Stimulated activated CD4-positive, alpha-beta T cell treated with anti-CD3 and anti-CD28 coated beads, Interleukin-4, amount 100 ng/mL, for 24 hours (primary cell): ENCODE data around the gene NWD2.

ENCODE experiments used
- DNase-seq: peaks from one replicate; pipeline ENCODE4 v3.0.0-alpha.2; 2020

NWD2 gene

GRCh38 chr4:37443137-37443536, 198.6 kb downstream of the NWD2 start:
- DNase-seq: no peak

GRCh38 chr4:37445023-37445422, 200.5 kb downstream of the NWD2 start:
- no peak for DNase-seq

GRCh38 chr4:37446016-37446415, 201.5 kb downstream of the NWD2 start:
- no peak for DNase-seq

DNA sequence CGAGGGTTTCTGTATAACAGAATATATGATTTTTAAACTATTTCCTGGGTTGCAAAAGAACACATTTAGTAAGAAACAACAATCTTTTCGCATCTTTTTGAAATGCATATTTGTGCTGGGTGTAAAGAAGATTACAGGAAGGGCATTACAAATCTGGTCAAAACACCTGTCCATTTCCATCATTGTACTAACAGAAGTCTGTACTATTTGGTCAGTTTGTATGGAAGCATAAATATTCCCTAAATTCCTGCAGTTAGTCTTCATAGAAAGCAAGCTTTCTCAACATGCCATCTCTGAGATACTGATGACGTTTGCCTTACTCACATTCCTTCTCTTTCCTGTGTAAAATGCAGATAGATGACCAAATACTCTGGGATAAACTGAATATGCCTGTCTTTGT, 203.3 kb downstream of the NWD2 start:
- DNase-seq: no peak

- no peak for DNase-seq
Observed at GRCh38 chr4:37450309-37450708, 205.8 kb downstream of the NWD2 start.

DNA sequence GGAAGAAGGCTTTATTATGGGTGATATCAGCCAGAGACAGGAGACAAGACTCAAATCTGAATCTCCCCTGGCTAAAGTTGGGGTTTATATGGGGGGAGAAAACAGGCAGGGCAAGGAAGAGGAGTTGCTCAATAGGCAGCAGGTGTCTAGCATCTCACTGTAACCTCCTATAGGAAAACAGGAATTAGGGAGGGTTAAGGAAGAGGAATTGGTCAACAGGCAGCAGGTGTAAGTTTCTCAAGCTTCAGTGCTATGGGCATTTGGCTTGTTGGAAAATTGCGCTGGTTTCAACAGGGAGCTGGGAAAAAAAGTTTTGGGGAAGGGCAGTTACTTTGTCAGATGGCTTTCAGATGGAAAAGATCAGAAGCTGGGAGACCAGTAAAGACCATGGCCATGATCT, 206.4 kb downstream of the NWD2 start:
- DNase-seq: no peak

- no peak for DNase-seq
Observed at GRCh38 chr4:37451656-37452055, 207.1 kb downstream of the NWD2 start.

- peak; percentile 37 for DNase-seq
Observed at GRCh38 chr4:37452952-37453280, 208.4 kb downstream of the NWD2 start.

DNA sequence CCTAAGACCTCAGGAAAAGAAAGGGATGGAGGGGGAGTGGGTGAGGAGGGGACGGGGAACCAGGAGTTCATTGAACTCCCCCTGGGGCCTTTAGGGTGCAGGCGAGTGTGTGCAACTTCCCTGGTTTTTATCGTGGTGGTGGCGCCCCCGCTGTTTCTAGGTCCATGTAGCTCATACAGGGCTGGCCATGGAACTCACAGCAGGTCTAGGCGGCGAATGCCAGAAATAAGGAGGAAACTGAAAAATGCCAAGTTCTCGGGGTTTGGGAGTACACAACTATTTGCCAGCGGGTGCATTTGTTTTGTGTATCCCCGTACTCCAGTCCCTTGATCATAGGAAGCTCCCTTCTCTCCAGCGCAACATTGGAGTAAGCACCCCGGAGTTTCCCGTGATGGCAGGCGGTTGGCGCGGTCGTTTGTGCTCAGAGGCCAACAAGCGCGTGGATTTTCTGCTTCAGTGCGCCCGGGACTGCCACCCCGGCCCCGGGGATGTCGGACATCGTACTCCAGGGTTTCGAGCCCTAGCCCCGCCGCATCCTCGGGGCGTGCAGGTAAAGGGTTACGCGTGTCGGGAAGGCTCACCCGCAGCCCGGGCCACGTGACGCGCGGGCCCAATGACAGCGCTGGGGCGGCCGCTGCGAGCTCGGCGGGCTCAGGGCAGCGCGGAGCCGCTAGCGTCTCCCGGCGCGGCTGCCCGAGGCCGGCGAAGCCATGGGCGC, 208.9 kb downstream of the NWD2 start:
- peak; percentile 40 for DNase-seq

DNA sequence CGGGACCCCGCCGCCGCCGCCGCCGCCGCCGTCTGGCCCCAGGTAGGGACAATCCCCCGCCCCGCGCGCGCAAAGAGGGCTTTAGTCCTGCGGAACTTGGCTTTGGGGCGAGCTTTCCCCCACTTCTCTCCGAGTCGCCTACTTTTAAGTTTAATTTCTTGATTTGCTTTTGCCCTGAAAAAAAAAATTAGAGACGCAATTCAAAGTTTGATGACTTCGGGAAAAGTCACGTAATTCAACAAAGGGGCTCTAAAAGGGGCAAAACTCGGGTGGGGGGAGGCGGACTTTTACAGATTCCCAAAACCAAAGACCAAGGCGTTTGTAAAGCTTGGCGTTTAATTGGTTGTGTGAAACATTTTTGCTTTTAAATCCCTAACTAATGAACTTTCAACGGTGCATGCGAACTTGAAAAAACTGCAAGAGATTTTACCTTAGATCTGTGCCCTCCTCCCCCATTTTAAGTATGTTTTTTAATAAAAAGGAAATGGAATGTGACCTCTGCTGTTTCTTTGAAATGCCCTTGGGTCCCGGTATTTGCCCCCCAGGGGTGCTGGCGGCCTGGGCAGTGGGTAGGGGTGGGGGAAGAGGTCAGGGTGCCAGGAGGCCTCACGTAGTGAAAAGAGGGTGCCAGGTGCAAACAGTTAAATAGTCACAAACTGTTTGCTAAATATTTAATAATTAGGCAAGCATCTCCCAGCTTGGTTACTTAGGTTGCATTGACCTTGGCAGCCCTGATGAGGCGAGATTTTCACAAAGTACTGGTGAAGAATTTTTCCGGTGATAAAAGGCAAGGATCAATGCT, 209.7 kb downstream of the NWD2 start:
- no peak for DNase-seq

DNA sequence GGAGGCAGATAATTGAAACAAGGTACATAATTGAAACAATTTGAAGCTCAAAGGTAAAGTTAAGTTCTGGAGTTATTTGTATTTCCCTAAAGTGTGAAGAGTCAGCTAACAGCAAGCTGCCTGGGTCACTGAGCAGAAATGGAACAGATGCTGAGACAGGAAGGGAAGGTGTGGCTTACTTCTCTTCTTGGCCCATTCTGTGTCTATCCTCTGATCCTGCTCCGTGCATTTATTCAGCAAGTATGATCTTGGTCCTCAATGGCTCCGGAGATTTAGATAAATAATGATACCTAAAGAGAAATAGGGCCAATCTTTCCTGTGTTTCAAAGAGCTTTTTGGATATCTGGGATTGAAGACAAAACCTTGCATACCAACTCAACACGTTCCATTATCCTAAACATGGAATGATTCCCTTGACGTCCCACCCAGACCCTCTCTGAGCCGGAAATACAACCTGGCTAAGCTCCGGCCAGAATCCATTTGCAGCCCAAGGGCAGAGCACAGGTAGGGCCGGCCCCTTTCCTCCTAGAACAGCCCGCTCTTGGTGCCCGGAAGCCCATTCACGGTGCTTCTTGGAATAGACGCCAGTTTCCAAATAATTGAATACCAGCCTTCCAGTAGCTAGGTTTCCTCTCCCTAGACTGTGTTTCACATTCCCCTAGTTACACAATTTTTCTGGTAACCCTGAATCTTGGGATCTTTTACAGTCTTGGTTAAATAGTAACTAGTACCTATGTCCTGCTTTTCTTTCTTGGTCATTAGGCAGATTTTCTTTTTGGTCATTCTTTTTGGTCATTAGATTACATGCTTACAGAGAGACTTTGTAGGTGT, 211.0 kb downstream of the NWD2 start:
- DNase-seq: no peak

- no peak for DNase-seq
Observed at GRCh38 chr4:37461801-37462200, 217.3 kb downstream of the NWD2 start.

DNA sequence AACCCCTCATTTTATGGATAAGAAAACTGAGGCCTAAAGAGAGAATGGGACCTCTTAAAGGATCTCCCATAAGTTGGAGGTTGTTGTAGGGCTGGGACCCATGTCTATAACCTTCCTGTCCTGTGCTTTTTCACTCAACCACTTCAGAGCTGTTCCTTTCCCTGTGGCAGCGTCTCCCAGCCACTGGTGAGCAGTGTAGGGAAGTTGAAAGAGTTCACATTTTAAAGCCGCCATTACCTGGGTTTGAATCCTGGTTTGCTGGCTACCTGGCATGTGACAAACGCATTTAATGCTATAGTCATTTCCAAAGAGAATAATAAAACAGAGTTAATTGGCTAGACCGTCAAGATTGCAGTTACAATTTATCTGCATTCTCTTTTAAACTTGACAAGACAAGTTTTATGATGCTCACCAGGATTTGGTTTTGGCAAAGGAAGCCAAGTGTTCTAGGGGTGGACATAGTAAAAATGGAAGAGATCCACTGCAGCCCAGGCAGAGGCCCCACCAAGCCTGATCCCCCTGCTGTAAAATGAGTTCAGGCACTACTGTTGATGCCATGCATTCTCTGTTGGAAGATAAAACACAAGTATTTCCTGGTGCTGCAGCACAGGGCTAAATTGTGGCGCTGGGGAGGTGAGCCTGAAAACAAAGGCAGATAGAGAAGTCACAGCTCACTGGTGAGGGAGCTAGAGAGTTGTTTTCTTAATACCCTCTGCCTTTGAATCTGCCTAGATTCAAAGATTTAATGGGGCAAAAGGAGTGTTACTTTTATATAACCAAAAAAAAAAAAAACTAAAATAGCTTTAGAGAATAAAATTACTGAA, 218.7 kb downstream of the NWD2 start:
- DNase-seq: no peak

- DNase-seq: no peak
Observed at GRCh38 chr4:37464373-37465128, 220.0 kb downstream of the NWD2 start.

- DNase-seq: no peak
Observed at GRCh38 chr4:37465296-37465695, 220.8 kb downstream of the NWD2 start.

GRCh38 chr4:37465845-37466244, 221.3 kb downstream of the NWD2 start:
- DNase-seq: no peak

GRCh38 chr4:37467223-37467622, 222.7 kb downstream of the NWD2 start:
- no peak for DNase-seq

- no peak for DNase-seq
Observed at GRCh38 chr4:37467824-37468223, 223.3 kb downstream of the NWD2 start.

DNA sequence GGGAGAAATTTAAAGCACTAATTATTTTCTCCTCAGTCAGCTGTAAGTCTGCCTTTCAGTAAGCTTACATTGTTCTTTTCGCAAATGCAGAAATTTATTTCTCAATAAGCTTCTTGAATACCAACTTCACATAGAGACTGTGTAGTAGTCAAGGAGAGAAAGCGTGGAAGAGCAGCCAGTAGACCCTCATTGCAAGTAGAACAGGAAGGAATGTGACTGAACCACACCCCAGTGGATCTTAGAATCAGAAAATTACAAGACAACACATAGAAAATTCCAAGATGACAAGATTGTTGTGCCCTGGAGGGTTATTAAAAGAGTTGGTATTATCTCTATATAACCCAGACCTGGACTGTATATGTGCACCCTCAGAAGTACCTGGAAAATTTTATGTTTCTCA, 224.7 kb downstream of the NWD2 start:
- DNase-seq: no peak

DNA sequence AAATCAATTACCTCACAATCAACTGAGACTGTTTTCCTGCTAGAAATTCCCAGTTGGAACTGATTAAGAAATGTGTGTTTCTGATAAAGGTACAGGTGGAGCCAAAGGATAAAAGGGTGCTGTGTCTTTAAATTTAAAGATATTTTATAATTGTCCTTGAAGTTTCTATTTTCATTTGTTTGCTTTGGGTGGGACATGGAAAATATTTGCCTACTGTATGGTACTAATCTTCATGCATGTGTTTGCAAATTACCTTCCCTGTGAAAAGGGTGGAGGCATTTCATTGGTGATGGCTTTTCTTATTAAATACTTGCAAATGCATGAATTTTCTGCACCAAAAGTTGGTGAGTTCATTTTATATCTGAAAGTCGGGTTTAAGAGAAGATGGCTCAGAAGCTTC, 225.7 kb downstream of the NWD2 start:
- no peak for DNase-seq

GRCh38 chr4:37471093-37471492, 226.6 kb downstream of the NWD2 start:
- DNase-seq: no peak

- no peak for DNase-seq
Observed at GRCh38 chr4:37471971-37472370, 227.4 kb downstream of the NWD2 start.
